ENCODE measurements around the gene PLAU.

PLAU gene

GRCh38 chr10:73941300-73941699, 30.4 kb downstream of the PLAU start:
- no peak overlapping the region for H3K27ac ChIP-seq (ENCODE audit: low read length)

GRCh38 chr10:73944356-73945100, 33.6 kb downstream of the PLAU start:
- Histone ChIP-seq H3K36me3 (replicated peaks; ENCODE audit: low read depth, low read length) (no peaks in the 10 kb centered on the region), H4K20me1 (ENCODE audit: insufficient read depth, low read length) (no peaks in the 10 kb centered on the region), H3K4me3 (ENCODE audit: low read length) (no peak overlapping the region), H3K27ac (ENCODE audit: low read length) (no peak overlapping the region), H3K9ac (ENCODE audit: low read length) (no peak overlapping the region), H3K9me3 (ENCODE audit: insufficient read depth, low read length) (no peaks in the 10 kb centered on the region), H3K4me2 (ENCODE audit: low read length) (no peak overlapping the region), H3K79me2 (ENCODE audit: low read length) (no peaks in the 10 kb centered on the region), H3K27me3 (ENCODE audit: low read depth, low read length) (no peaks in the 10 kb centered on the region), H3K4me1 (ENCODE audit: low read length) (0 out of 2 replicates have a peak, but pooled peaks cover 5% of the 10 kb centered on the region), H2AFZ (ENCODE audit: low read depth, low read length) (no peak overlapping the region)
- TF ChIP-seq EZH2phosphoT487 (IDR thresholded peaks at IDR 0.05; ENCODE audit: low read depth) (no peak), CTCF (IDR thresholded peaks at IDR 0.05; ENCODE audit: low read depth, low read length) (no peak)

More at GRCh38 chr10:73941300-73941699, 30.4 kb downstream of the PLAU start:
- Histone ChIP-seq H2AFZ (ENCODE audit: low read depth, low read length) (no peak overlapping the region), H3K79me2 (ENCODE audit: low read length) (no peaks in the 10 kb centered on the region), H3K9ac (ENCODE audit: low read length) (no peak overlapping the region), H3K4me1 (ENCODE audit: low read length) (0 out of 2 replicates have a peak, but pooled peaks cover 5% of the 10 kb centered on the region), H3K4me3 (ENCODE audit: low read length) (no peak overlapping the region; the same call in 1 of the 2 replicates), H3K4me2 (ENCODE audit: low read length) (peak overlapping the region; percentile 86), H4K20me1 (ENCODE audit: insufficient read depth, low read length) (no peaks in the 10 kb centered on the region), H3K27me3 (ENCODE audit: low read depth, low read length) (no peaks in the 10 kb centered on the region), H3K9me3 (ENCODE audit: insufficient read depth, low read length) (no peaks in the 10 kb centered on the region), H3K36me3 (replicated peaks; ENCODE audit: low read depth, low read length) (no peaks in the 10 kb centered on the region)
- TF ChIP-seq CTCF (IDR thresholded peaks at IDR 0.05; ENCODE audit: low read depth, low read length), result no peak
- TF ChIP-seq EZH2phosphoT487 (IDR thresholded peaks at IDR 0.05; ENCODE audit: low read depth), result no peak

GRCh38 chr10:73946253-73947145, 35.6 kb downstream of the PLAU start:
- H3K27ac ChIP-seq (ENCODE audit: low read length), result no peak overlapping the region
- no peaks in the 10 kb centered on the region for H4K20me1 ChIP-seq (ENCODE audit: insufficient read depth, low read length)
- no peaks in the 10 kb centered on the region for H3K4me1 ChIP-seq (ENCODE audit: low read length)
- TF ChIP-seq EZH2phosphoT487 (IDR thresholded peaks at IDR 0.05; ENCODE audit: low read depth) (no peak), CTCF (IDR thresholded peaks at IDR 0.05; ENCODE audit: low read depth, low read length) (0 out of 2 replicates have a peak, but pooled peaks have one; percentile 9)
- no peaks in the 10 kb centered on the region for H3K36me3 ChIP-seq (replicated peaks; ENCODE audit: low read depth, low read length)
- H2AFZ ChIP-seq (ENCODE audit: low read depth, low read length), result no peak overlapping the region
- no peaks in the 10 kb centered on the region for H3K27me3 ChIP-seq (ENCODE audit: low read depth, low read length)
- no peak overlapping the region for H3K4me3 ChIP-seq (ENCODE audit: low read length)
- H3K4me2 ChIP-seq (ENCODE audit: low read length), result no peak overlapping the region
- H3K9me3 ChIP-seq (ENCODE audit: insufficient read depth, low read length), result no peaks in the 10 kb centered on the region
- H3K79me2 ChIP-seq (ENCODE audit: low read length), result no peaks in the 10 kb centered on the region
- H3K9ac ChIP-seq (ENCODE audit: low read length), result no peak overlapping the region
